Posterior cingulate gyrus (tissue), 11 donors: ENCODE data around the gene LAIR2.
A peak's percentile ranks its signal among the peaks of the same experiment; 100 is the strongest.
"Not testable (repeated sequence)": the region's sequence is repeated elsewhere in the genome, so short reads cannot be mapped to it uniquely, and the experiment has no call there.

Experiments used
- DNase-seq, 10 donors: peaks; one replicate each; pipeline versions ENCODE4 v3.0.0 to v3.0.0-alpha.2; 2020 to 2021; ENCODE audit warnings: mixed read lengths in 3 of 10
- intact Hi-C: fragments of 100-400 bp; cut with DNase I; formaldehyde crosslinking; loops from one replicate; pipeline ENCODE4 v1.15.1; 2023

The LAIR2 gene

GRCh38 chr19:54464044-54464629, 38.5 kb upstream of the LAIR2 start:
- intact Hi-C loops = no loop called here

DNA sequence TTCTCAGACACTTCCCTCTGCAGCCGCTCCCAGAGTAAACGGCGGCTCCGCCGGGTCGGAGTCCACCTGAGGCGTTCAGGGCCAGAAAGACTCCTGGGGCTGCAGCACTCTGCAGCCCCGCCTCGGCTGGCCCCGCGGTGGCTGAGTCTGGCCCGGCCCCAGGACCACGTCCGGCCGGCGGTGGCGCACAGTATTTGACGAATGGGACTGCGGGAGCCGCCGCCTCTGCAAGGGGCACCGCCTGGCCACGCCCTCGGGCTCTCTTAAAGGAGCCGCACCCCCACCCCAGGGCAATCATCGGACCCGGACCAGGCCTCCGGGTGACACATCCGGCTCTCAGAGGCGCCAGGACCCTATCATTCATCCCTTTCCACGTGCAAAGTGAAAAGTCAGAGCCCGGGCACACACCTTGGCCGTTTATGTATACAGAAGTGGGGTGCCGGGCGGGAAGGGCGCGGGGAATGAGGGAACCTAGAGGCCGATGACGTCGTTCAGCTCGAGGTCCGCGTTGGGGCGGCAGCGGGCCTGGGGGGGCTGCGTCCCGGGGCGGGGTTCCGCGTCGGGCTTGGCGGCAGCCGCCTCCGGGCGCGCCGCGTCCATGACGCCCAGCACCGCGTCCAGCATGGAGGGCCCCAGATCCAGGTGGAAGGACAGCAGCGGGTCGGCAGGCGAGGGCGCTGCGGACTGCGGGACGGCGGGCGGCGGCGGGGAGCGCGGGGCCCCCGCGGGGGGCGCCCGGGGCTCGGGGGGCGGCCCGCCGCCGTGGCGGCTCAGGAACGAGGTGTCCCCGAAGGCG, 37.8 kb upstream of the LAIR2 start:
- intact Hi-C loops = no loop called here
- DNase-seq = peak; percentile 66 to 98 (median 85)

More at GRCh38 chr19:54464044-54464629, 38.5 kb upstream of the LAIR2 start:
- DNase-seq = peak in 8 of 10 donors; percentile 45 to 95 (median 70)

DNA sequence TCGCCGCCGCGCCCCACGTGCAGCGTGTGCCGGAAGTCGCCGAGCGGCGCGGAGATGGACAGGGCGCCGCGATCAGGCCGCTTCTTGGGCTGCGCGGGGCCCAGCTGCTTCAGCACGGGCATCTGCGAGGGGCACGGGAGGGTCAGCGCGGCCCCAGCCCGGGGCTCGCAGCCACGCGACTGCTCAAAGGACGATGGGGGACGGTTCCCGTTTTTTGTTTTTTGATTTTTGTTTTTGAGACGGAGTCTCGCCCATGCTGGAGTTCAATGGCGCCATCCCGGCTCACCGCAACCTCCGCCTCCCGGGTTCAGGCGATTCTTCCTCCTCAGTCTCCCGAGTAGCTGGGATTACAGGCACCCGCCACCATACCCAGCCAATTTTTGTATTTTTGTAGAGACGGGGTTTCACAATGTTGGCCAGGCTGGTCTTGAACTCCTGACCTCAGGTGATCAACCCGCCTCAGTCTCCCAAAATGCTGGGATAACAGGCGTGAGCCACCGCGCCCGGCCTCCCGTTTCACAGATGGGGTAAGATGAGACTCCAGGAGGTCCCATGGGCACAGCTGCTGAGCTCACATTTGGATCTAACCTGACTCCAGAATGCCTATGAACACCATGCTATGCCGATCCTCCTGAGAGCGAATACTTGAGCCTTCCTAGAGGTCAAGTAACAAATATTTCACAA, 37.1 kb upstream of the LAIR2 start:
- DNase-seq = peak in 2 of 10 donors; percentile 40 to 82
- intact Hi-C loops = no loop called here

GRCh38 chr19:54466110-54466480, 36.5 kb upstream of the LAIR2 start:
- DNase-seq = peak in 2 of 10 donors; percentile 68 to 77
- intact Hi-C loops = not testable (repeated sequence)

DNA sequence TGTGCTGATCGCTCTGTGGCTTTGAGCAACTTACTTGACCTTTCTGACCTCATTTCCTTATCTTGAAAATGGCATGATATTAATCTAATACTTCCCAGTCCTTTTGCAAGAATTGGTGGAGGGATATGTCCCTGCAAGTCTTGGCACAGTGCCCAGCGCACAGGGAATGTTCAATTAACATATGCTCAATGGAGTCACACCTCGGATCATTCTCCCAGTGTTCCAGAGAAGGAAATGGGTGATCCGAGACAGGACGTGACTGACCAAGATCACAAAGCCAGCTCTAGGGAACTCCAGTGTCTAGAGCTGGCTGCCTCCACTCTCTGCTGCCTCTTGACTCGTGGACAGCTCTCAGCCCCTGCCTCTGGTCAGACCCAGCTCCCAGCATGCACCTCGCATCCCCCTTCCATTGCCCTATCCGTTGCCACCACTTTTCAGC, 33.1 kb upstream of the LAIR2 start:
- intact Hi-C loops = no loop called here
- peak in 2 of 10 donors; percentile 55 for DNase-seq

GRCh38 chr19:54470276-54470887, 32.2 kb upstream of the LAIR2 start:
- intact Hi-C loops = no loop called here
- DNase-seq = no peak

GRCh38 chr19:54470991-54471782, 31.4 kb upstream of the LAIR2 start:
- intact Hi-C loops = no loop called here
- DNase-seq = peak in 6 of 10 donors; percentile 29 to 91 (median 56)

DNA sequence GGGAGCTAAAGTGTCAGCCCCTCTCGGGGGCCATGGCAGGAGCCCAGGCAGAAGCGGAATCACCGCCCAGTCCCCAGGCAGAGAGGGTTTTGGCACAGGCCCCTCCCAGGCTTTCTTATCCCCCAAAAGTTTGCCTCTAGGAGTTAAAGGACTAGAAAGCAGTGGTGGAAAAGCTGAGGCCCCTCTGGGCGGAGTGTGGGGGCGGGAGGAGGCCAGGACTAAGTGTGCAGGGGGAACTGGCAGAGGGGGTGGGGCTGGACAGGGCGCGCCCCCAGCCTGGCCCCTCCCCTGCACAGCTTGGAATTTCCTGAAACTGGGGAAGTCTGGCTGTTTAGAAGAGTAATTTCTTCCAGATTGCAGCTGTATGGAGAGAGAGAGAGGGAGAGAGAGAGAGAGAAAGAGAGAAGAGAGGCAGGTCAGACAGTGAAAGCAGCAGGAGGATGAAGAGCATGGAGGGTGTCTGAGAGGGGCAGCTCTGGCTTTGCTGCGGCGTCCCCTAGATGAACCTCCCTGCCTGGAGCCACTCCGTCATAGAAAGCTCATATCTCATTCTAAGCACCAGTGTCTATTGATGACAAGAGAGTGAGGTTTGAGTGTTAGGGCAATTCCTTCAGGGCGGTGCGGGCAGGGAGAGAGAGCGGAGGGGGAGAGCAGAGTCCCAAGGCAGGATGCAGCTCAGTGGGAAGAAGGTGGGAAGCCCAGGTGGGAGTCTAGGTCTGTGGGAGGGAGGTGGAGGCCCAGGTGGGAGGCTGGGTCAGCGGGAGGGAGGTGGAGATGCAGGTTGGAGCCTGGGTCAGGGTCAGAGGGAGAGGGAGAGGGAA, 29.4 kb upstream of the LAIR2 start, which contains the start of gene CDC42EP5:
TSS of gene CDC42EP5 (minus strand) at position 226 of the 821 bp plus-strand sequence. CDS start 7,749 bp downstream, outside the sequence.
- no peak for DNase-seq
- intact Hi-C loops = no loop called here

DNA sequence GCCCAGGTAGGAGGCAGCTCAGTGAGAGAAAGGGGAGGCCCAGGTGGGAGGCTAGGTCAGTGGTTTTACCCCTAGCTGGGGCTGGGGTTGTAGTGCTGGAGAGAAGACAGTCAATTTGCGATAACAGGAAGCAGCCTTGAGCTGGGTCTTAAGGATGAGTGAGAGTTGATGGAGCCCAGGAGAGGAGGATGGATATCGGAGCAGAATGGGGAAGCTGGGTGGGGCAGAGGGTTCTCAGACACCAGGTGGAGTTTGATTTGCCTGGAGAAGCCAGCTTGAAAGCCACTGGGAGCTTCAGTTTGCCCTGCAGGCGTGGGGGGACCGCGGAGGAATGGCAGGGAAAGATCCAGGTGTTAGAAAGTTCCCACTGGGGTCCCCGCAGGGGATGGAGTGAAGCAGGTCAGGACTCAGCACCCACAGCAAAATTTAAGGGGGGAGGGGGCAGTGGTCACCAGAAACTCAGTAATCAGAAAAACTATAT, 28.7 kb upstream of the LAIR2 start:
- intact Hi-C loops = no loop called here
- DNase-seq = no peak

GRCh38 chr19:54475706-54476105, 26.9 kb upstream of the LAIR2 start:
- no peak for DNase-seq
- intact Hi-C loops = no loop called here

DNA sequence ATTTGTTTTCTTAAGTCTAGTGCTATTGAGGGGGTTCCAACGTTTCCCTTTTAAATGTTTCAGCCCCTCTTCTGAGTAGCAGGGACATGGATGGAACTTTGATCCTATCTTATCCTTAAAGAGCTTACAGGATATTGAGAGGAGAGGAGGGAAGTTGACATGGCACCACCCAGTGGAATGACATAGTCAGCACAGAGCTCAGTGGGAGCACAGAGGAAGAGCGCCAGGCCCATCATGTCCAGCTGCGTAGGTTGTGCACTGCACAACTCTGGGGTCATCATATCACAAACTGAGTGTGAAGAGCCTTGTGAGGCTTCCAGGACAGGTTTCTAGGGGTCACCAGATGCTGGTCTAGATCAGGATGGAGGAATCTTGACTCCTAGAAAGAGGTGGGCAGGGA, 25.0 kb upstream of the LAIR2 start:
- DNase-seq = no peak
- intact Hi-C loops = no loop called here

- intact Hi-C loops = no loop called here
- DNase-seq = no peak
These were observed 23.9 kb upstream of the LAIR2 start for GRCh38 chr19:54478677-54479266.

GRCh38 chr19:54480051-54480450, 22.6 kb upstream of the LAIR2 start:
- intact Hi-C loops = loop anchor here (2.0 kb wide), 1 partner anchor 197 kb away; no protein-coding TSS in a partner anchor
- DNase-seq = no peak

DNA sequence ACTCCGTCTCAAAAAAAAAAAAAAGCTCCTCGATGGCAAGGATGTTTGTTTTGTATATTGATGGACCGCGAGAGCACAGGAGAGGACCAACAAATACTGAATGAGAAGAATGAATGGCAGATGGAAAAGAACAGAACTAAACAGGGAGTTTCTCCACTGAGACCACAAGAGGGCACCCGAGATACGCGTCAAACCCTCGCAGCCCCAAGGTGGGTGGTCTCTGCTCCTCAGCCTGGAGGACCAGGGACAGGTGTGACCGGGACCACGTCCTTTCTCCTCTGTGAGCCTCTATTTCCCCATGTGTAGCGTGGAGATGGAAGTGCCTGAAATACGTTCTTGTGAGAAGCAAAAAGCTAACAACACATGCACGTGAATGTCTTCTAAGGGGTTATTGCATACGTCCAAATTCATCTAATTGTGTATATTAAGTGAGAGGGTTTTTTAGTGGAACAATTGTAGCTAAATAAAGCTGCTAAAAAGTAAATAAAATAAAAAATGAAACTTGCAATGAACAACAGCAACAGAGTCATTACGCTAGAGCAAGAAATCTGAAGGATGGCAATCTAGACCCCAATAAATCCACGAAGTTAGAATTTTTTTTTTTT, 21.2 kb upstream of the LAIR2 start:
- intact Hi-C loops = loop anchor here (2.0 kb wide), 1 partner anchor 195 kb away; no protein-coding TSS in a partner anchor
- peak in 3 of 10 donors; percentile 18 to 84 (median 44) for DNase-seq

- no peak for DNase-seq
- intact Hi-C loops = no loop called here
These were observed 19.7 kb upstream of the LAIR2 start for GRCh38 chr19:54482889-54483288.

DNA sequence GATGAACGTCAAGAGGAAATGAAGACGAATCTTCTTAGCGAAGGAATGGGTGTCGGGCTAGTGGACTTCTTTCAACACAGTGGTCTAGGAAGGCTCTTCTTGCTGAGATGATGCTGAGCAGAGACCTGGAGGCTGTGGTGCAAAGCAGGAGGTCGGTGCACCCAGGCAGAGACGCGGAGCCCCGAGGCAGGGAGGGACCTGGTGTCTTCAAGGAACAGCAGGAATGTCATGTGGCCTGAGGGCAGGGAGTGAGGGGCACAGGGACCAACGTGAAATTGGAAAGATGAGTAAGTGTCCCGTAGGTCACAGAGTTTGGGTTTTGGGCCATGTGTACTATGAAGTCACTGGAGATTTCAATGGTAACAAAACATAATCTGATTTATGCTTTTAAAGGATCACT, 18.2 kb upstream of the LAIR2 start:
- intact Hi-C loops = no loop called here

DNA sequence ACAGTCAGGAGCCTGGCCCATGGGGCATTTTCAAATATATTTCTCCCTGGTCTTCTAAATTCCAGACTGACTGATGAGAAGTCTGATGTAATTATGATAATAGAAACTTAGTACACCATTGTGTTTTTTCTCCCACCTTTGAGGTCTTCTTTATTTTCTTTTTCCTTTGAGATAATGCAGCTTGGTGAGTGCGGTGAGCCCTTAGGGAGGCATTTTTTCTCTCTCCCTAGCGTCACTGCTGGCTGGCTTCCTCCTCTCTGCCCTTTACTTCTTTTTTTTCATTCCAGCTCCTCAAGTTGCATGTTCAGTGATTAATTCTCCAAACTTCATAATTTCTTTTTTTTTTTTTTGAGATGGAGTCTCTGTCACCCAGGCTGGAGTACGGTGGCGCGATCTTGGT, 16.8 kb upstream of the LAIR2 start:
- intact Hi-C loops = no loop called here
- no peak for DNase-seq

More for the DNA sequence above, 18.2 kb upstream of the LAIR2 start:
- DNase-seq = no peak

DNA sequence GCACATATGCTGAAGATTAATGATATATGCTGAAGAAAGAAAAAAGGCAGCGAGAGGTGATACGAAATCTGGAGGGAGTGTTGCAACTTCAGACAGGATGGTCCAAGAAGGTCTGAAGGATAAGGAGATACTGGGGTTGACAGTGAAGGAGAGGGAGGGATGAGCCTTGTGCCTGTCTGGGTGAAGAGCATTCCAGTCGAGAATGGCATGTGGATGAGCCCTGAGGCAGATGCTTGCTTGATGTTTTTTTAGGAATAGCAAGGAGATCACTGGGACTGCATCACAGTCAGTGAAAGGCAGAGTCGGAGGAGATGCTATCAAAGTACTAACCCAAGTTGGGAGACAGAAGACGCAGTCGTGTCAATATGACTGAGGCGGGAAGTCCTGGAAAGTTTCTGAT, 13.3 kb upstream of the LAIR2 start:
- intact Hi-C loops = no loop called here
- DNase-seq = no peak
